ENCODE results near the gene TRAM2.

TRAM2 gene

DNA sequence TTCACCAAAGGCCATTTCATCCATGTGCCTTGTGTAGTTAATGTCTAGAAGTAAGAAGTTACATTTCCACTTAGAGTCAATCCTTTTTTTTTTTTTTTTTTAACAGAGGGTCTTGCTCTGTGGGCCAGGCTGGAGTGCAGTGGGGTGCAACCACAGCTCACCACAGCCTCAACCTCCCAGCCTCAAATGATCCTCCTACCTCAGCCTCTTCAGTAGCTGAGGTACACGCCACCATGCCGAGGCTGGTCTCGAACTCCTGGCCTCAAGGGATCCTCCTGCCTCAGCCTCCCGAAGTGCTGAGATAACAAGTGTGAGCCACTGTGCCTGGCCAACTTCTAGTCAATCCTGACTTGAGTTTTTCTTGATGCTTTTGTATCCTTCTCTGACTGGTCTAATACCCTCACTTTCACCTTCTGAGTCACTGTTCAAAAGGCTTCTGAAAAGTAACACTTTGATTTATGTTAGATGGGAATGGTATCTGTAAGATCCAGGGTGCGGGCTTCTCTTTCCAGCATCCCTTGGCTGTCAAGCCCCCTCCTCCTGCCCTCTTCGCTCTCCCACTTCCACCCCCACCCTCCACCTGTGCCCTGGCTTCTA is 22.1 kb downstream of the TRAM2 start:
- no peak overlapping the region for H3K4me3 ChIP-seq (ENCODE audit: control insufficient read depth, low read depth, low read length)
- TF ChIP-seq, protein P1, sequence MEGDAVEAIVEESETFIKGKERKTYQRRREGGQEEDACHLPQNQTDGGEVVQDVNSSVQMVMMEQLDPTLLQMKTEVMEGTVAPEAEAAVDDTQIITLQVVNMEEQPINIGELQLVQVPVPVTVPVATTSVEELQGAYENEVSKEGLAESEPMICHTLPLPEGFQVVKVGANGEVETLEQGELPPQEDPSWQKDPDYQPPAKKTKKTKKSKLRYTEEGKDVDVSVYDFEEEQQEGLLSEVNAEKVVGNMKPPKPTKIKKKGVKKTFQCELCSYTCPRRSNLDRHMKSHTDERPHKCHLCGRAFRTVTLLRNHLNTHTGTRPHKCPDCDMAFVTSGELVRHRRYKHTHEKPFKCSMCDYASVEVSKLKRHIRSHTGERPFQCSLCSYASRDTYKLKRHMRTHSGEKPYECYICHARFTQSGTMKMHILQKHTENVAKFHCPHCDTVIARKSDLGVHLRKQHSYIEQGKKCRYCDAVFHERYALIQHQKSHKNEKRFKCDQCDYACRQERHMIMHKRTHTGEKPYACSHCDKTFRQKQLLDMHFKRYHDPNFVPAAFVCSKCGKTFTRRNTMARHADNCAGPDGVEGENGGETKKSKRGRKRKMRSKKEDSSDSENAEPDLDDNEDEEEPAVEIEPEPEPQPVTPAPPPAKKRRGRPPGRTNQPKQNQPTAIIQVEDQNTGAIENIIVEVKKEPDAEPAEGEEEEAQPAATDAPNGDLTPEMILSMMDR (conservative IDR thresholded peaks at IDR 0.05; ENCODE audit: control insufficient read depth, insufficient read depth, low read depth, low read length) = no peak
- peak; percentile 39 for DNase-seq (ENCODE audit: low read depth)

DNA sequence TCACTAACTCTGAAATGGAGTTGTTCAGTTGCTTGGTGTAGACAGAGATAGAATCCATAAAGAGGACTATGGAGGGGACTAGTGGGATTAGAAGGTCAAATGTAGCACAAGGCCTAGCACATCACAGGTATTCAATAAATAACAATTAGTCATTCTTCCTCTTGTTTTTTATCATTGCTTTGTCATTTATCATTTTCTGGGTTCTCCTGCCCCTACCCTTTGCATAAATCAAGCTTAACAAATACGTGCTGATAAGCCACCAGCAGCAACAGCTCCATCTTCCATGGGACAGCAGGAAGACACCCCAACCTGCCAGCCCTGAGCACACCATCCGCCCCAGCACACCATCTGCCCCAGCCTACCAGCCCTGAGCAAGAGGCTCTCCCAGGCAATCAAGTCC is 23.1 kb downstream of the TRAM2 start:
- TF ChIP-seq, protein P1 (conservative IDR thresholded peaks at IDR 0.05; ENCODE audit: control insufficient read depth, insufficient read depth, low read depth, low read length) = no peak
- no peak overlapping the region for H3K4me3 ChIP-seq (ENCODE audit: control insufficient read depth, low read depth, low read length)
- DNase-seq (ENCODE audit: low read depth) = no peak

- DNase-seq (ENCODE audit: low read depth) = no peak
- no peak overlapping the region for H3K4me3 ChIP-seq (ENCODE audit: control insufficient read depth, low read depth, low read length)
- TF ChIP-seq, protein P1 (conservative IDR thresholded peaks at IDR 0.05; ENCODE audit: control insufficient read depth, insufficient read depth, low read depth, low read length) = no peak
Measured at GRCh38 chr6:52553158-52553557, 23.7 kb downstream of the TRAM2 start.

DNA sequence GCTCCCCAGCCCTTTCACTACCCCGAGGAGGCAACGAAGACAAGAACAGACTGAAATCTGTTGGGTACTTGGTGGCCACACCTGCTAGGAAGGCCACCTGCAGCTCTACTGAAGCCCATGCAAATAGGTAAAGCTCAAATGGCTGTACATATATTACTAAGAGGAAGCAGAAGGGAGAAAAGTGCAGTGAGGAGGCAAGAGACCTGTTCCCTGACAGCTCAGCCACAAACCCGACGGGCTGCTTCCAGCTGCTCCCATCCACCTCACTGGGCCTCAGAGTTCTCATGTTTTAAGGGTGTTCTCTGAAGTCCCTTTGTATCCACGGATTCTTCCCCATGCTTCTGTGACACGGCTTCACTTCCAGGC is 24.6 kb downstream of the TRAM2 start:
- H3K4me3 ChIP-seq (ENCODE audit: control insufficient read depth, low read depth, low read length) = no peak overlapping the region
- no peak for DNase-seq (ENCODE audit: low read depth)
- TF ChIP-seq, protein P1 (conservative IDR thresholded peaks at IDR 0.05; ENCODE audit: control insufficient read depth, insufficient read depth, low read depth, low read length) = no peak

GRCh38 chr6:52551483-52552277 is 25.2 kb downstream of the TRAM2 start:
- no peak overlapping the region for H3K4me3 ChIP-seq (ENCODE audit: control insufficient read depth, low read depth, low read length)
- DNase-seq (ENCODE audit: low read depth) = peak; percentile 79
- TF ChIP-seq, protein P1 (conservative IDR thresholded peaks at IDR 0.05; ENCODE audit: control insufficient read depth, insufficient read depth, low read depth, low read length) = no peak

DNA sequence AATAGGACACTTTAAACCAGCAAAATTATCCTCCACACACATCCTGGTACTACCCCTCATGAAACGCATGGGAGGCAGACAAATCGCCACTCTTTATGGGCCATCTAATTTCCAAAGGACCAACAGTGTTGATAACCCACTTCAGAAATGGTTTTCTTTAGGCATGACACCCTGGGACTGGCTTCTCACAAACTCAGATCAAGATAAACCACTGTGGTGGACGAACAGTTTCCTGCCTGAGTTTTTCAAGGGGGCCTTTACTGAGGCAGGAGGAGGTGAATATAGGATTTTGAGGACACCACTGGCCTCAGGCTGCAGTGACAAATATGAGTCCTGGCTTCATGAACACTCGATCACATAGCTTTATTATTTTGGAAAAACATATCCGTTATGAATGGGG is 26.0 kb downstream of the TRAM2 start:
- TF ChIP-seq, protein P1 (conservative IDR thresholded peaks at IDR 0.05; ENCODE audit: control insufficient read depth, insufficient read depth, low read depth, low read length) = no peak
- no peak overlapping the region for H3K4me3 ChIP-seq (ENCODE audit: control insufficient read depth, low read depth, low read length)
- no peak for DNase-seq (ENCODE audit: low read depth)

All from fibroblast of mammary gland (primary cell).